HG02588 (cell line): ENCODE data around the gene P2RY2.

ENCODE experiments used
- ATAC-seq: cut with Tn5 transposase; IDR thresholded peaks from one replicate; pipeline ENCODE4 v1.9.1; 2021; ENCODE audit warnings: mild to moderate bottlenecking, moderate library complexity; ENCODE audit not compliant: unreplicated experiment

Gene P2RY2

DNA sequence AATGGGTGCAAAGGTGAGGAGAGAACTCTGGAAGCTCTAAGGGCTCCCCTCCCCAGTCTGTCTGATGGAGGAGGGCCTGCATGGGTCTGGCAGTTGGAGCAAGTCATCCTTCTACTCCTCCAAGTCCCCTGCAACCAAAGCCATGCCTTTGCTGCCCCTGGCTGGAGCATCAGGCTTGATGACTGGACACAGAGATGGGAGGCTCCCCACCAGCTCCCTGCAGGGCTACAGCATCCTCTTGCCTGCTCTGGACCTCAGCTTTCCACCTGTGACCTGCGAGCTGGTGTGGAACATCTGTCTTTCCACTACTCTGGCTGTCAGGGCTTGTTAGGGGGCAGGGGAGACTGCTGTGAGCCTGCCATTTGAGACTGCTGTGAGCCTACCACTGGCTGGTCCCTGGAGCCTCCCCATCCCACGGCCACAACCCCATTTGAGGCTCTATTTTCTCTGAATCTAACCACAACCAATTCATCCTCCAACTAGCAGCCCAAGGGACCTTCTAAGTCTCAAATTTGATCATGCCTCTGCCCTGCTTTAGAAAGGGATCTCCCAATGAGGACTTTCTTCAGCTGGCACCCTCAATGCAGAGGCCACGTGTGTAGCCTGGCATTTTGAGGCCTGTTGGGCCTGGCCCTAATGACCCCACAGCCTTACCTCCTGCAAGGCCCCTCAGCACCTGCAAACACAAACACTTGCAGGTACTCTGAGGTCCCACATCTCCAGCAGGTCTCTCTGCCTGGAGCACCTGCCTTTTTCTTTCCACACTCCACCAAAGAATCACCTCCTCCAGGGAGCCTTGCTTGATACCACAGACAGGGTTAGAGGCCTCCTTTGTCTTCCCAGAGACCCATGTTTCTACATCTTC lies 63.9 kb downstream of the P2RY2 start:
- no peak for ATAC-seq

DNA sequence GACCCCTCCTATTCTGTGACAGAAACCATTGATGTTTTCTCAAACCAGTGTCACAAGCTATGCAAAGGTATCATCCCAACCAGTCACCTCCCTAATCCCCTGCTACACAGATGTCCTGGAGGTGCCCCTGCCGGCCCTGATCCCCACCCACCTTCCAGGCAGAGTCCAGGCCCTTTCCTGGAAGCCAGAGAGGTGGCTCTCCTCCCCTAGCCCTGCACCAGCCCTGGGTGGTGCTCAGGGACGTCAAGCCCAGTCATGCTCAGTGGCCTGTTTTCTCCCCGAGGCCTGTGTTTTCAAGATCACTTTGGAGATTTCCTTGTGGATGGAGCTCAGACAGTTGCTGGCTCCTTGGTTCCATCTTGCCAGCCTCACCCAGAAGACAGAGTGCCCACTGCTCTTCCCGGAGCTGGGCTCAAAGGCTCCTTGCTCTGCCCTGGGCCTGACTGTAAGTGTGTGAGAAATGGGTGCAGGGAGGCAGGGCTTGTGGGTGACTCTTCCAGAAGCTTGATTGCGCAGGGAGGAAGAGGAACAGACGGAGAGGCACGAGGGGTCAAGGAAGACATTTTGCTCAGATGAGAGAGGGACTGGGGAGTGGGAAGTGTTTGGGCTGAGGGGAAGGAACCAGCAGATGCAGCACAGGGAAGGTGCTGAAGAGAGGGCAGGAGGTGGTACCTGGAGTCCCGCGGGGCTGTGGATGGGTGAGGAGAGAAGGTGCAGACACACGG lies 65.4 kb downstream of the P2RY2 start:
- no peak for ATAC-seq

DNA sequence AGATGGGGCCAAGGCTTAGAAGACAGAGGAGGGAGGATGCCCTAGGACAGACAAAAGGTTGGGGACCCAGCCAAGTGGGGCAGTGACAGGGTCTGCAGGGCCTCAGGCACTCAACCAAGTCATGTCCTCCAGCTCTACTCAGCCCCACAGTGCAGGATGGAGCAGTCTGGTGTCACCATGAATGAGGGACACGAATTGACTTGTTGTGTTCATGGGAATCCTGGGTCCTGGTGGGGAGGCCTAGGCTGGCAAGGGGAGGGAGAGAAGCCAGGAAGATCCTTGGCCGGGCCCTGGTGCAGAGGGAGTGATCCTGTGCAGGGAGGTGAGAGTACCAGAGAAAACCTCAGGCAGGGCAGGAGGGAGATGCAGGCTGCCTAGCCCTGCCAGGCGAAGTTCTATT lies 66.0 kb downstream of the P2RY2 start:
- no peak for ATAC-seq

GRCh38 chr11:73285721-73286120 lies 67.6 kb downstream of the P2RY2 start:
- no peak for ATAC-seq
